GM12878 (cell line): ENCODE measurements around the gene FGFR4. TPM values are rescaled to one million over a fixed set of nuclear protein-coding genes. Genes with fewer than 3 reads are reported as not detected.

Experiments used
- ATAC-seq: fragments of 200-7000 bp; cut with Tn5 transposase; 3 replicates; pipeline ENCODE4 v1.9.1; 2020; ENCODE audit warnings: mild to moderate bottlenecking, moderate library complexity
- BruUV-seq: library from RNA; stranded (reverse); fragments of 400-500 nt; replicated peaks from 2 replicates; lab custom pipeline; 2021; lab: Mats Ljungman, UMichigan
- CTCF ChIA-PET: fragments of 300-600 bp; sonication (Branson Sonifier 250); formaldehyde crosslinking; extraction: SDS; loops from one replicate; lab custom pipeline; 2021; ENCODE audit warnings: inconsistent platforms; lab: Yijun Ruan, JAX
- POLR2A ChIA-PET: fragments of 350-600 bp; formaldehyde crosslinking; extraction: SDS; loops from one replicate; lab custom pipeline; 2021; ENCODE audit warnings: inconsistent platforms; lab: Charles Lee
- RAD21 ChIA-PET: fragments of 300-600 bp; sonication (Branson Sonifier 250); formaldehyde crosslinking; loops from one replicate; lab custom pipeline; 2023; ENCODE audit warnings: antibody characterized with exemption; ENCODE audit not compliant: unreplicated experiment; lab: Charles Lee
- SMC1A ChIA-PET: fragments of 300-600 bp; sonication (Branson Sonifier 250); formaldehyde crosslinking; loops from one replicate; lab custom pipeline; 2023; ENCODE audit not compliant: unreplicated experiment, uncharacterized antibody; lab: Charles Lee
- DNase-seq: peaks from one replicate; pipeline ENCODE4 v3.0.0-alpha.2; 2011; ENCODE audit warnings: low read depth, low spot score
- FAIRE-seq: peaks from 3 replicates; lab custom pipeline; 2011; peaks lifted over from hg19 to GRCh38; lab: Jason Lieb, UNC
- H2AFZ ChIP-seq: 2 replicates; pipeline ENCODE4 v1.6.0; 2011; ENCODE audit warnings: low read depth, low read length, control low read depth; ENCODE audit not compliant: control insufficient read depth
- H3K27ac ChIP-seq: 2 replicates; pipeline ENCODE4 v1.5.1; 2011; ENCODE audit warnings: control low read depth; ENCODE audit not compliant: control insufficient read depth, insufficient read depth
- H3K27me3 ChIP-seq, 2 experiments: replicated peaks in 1 of 2; 2 replicates each; pipeline versions ENCODE4 v1.6.0 to v1.6.1; 2011; ENCODE audit warnings: low read length in 1 of 2; ENCODE audit not compliant: control insufficient read depth in 2 of 2, insufficient read depth in 2 of 2
- H3K36me3 ChIP-seq, 2 experiments: 2 replicates each; pipeline ENCODE4 v1.5.1; 2011; ENCODE audit warnings: low read length in 1 of 2; ENCODE audit not compliant: control insufficient read depth in 2 of 2, insufficient read depth in 2 of 2
- H3K4me1 ChIP-seq: 2 replicates; pipeline ENCODE4 v1.6.1; 2011; ENCODE audit warnings: mild to moderate bottlenecking, low read length, moderate library complexity, mixed read lengths; ENCODE audit not compliant: control insufficient read depth, insufficient read depth
- H3K4me2 ChIP-seq: 2 replicates; pipeline ENCODE4 v1.6.0; 2011; ENCODE audit warnings: control low read depth; ENCODE audit not compliant: control insufficient read depth, insufficient read depth
- H3K4me3 ChIP-seq: fragments of 200-600 bp; sonication (generic); 2 replicates; pipeline ENCODE4 v1.5.1; 2016
- H3K79me2 ChIP-seq: 2 replicates; pipeline ENCODE4 v1.6.0; 2011; ENCODE audit warnings: low read length; ENCODE audit not compliant: control insufficient read depth, insufficient read depth
- H3K9ac ChIP-seq: 2 replicates; pipeline ENCODE4 v1.8.0; 2011; ENCODE audit warnings: low read length, control low read depth, mixed read lengths; ENCODE audit not compliant: control insufficient read depth, insufficient read depth
- H3K9me3 ChIP-seq: replicated peaks from 3 replicates; pipeline ENCODE4 v1.5.1; 2011; ENCODE audit warnings: mild to moderate bottlenecking, low read length; ENCODE audit not compliant: control insufficient read depth, insufficient read depth
- H4K20me1 ChIP-seq: 2 replicates; pipeline ENCODE4 v1.6.0; 2011; ENCODE audit not compliant: control insufficient read depth, insufficient read depth
- PRDM15 ChIP-seq: fragments of 450-650 bp; formaldehyde crosslinking; IDR thresholded peaks from 2 replicates; pipeline ENCODE4 v1.4.0; 2020; ENCODE audit warnings: mild to moderate bottlenecking, moderate library complexity
- SUZ12 ChIP-seq: fragments of 200-600 bp; sonication (generic); IDR thresholded peaks from one replicate; pipeline ENCODE4 v1.6.1; 2018; ENCODE audit warnings: antibody characterized with exemption, mild to moderate bottlenecking; ENCODE audit not compliant: unreplicated experiment
- WGBS: methylation state at CpG from one replicate; pipeline ENCODE4 v1.1.6; 2016; ENCODE audit warnings: low lambda C conversion rate; ENCODE audit not compliant: insufficient replicate concordance, insufficient coverage; ENCODE audit errors: missing lambda C conversion rate; 5-methylcytosine and 5-hydroxymethylcytosine counted together
- in situ Hi-C: fragments of 300-500 bp; cut with MboI; formaldehyde crosslinking; loops from 9 replicates; pipeline ENCODE4 v1.14.3; 2018; ENCODE audit warnings: mixed read lengths
- intact Hi-C: fragments of 100-400 bp; cut with micrococcal nuclease; formaldehyde crosslinking; loops from one replicate; pipeline ENCODE4 v1.14.2; 2022; ENCODE audit not compliant: unreplicated experiment
- polyA plus RNA-seq, 11 experiments: library from polyadenylated mRNA; depleted of rRNA in 4 of 11; unstranded in 6 of 11; stranded (reverse) in 5 of 11; fragments of >200 nt; fragmentation: Nextera tagmentation in 4 of 11; fragmentation: Illumina TruSeq in 1 of 11; extraction: Ambion mirVana in 4 of 11; extraction: Trizol in 1 of 11; gene quantifications; 1 replicate in 1 of 11; 2 replicates in 10 of 11; pipeline versions ENCODE4 v1.2.1 to v1.2.3, GENCODE V29; 2011 to 2016; ENCODE audit warnings: inconsistent platforms in 2 of 11, missing spikeins in 2 of 11, low read depth in 1 of 11
- total RNA-seq, 4 experiments: library from RNA; depleted of rRNA in 3 of 4; stranded (reverse); fragments of >200 nt in 3 of 4; fragmentation: Illumina TruSeq in 1 of 4; extraction: Trizol in 1 of 4; gene quantifications; 2 replicates each; pipeline versions ENCODE4 v1.2.1 to v1.2.3, GENCODE V29; 2013 to 2021

Gene FGFR4
- total and polyA plus RNA-seq, 10 of the 15 experiments (the other 5 are each of a cell fraction or from before 2014, with no cell fraction given): 0.17 to 0.77 (median 0.28) TPM; not detected in 5

GRCh38 chr5:177043114-177043513 is 43.6 kb upstream of the FGFR4 start:
- SMC1A ChIA-PET: no interaction called here

More at GRCh38 chr5:177043114-177043513, 43.6 kb upstream of the FGFR4 start:
- FAIRE-seq: no peak
- intact Hi-C loops: no loop called here
- Histone ChIP-seq H3K4me1 (peaks cover 2% of the 10 kb centered on the region; the same call in 1 of the 2 replicates), H2AFZ (no peak overlapping the region), H3K9me3 (no peaks in the 10 kb centered on the region), H3K27ac (no peak overlapping the region), H4K20me1 (no peaks in the 10 kb centered on the region), H3K27me3 (no peaks in the 10 kb centered on the region), H3K9ac (no peak overlapping the region), H3K79me2 (no peaks in the 10 kb centered on the region; the same call in 1 of the 2 replicates), H3K4me3 (no peak overlapping the region), H3K4me2 (no peak overlapping the region), H3K36me3 (peaks cover 10 to 13% of the 10 kb centered on the region in 2 experiments)
- ATAC-seq: no peak
- CTCF ChIA-PET: interaction anchor here (0.9 to 1.4 kb wide), 2 partner anchors 21 to 382 kb away, joined by 3 read pairs; no protein-coding TSS in a partner anchor
- DNase-seq: no peak
- in situ Hi-C loops: no loop called here
- POLR2A ChIA-PET: no interaction called here
- TF ChIP-seq PRDM15 (no peak), SUZ12 (no peak)
- BruUV-seq: no TSS peak
- WGBS: 98% methylated on average over 6 of the region's 6 CpGs
- RAD21 ChIA-PET: no interaction called here
